ENCODE measurements around the gene SLC38A3. TPM values are rescaled to one million over a fixed set of nuclear protein-coding genes. Genes with fewer than 3 reads are reported as not detected.
A peak's percentile ranks its signal among the peaks of the same experiment; 100 is the strongest.
"Not testable (repeated sequence)": the region's sequence is repeated elsewhere in the genome, so short reads cannot be mapped to it uniquely, and the experiment has no call there.

The SLC38A3 gene
- total RNA-seq, 4 donors from 2014 or later, result 1.3 TPM; not detected in 3

GRCh38 chr3:50226888-50227389 is 21.9 kb downstream of the SLC38A3 start:
- TF ChIP-seq POLR2A (IDR thresholded peaks at IDR 0.05) (no peak), CTCF (IDR thresholded peaks at IDR 0.05) (no peak)
- H3K27me3 ChIP-seq, result no peaks in the 10 kb centered on the region
- H3K9me3 ChIP-seq, result no peaks in the 10 kb centered on the region
- peaks cover 0 to 20% (median 0%) of the 10 kb centered on the region in 4 donors for H3K4me1 ChIP-seq
- peak overlapping the region; percentile 10 to 87 (median 72) for H3K27ac ChIP-seq
- peak overlapping the region; percentile 47 to 78 (median 64) for H3K4me3 ChIP-seq
- no peaks in the 10 kb centered on the region for H3K36me3 ChIP-seq
- peak in 2 of 3 donors; percentile 43 to 74 for DNase-seq

- Histone ChIP-seq H3K9me3 (no peaks in the 10 kb centered on the region), H3K27me3 (no peaks in the 10 kb centered on the region), H3K27ac (peak overlapping the region; percentile 72 to 87 (median 72)), H3K4me3 (peak overlapping the region; percentile 47 to 78 (median 64)), H3K4me1 (peaks cover 0 to 20% (median 0%) of the 10 kb centered on the region in 4 donors), H3K36me3 (no peaks in the 10 kb centered on the region)
- TF ChIP-seq CTCF (IDR thresholded peaks at IDR 0.05) (peak; percentile 77 to 98 (median 97)), POLR2A (IDR thresholded peaks at IDR 0.05) (peak; percentile 40 to 57)
- DNase-seq, result peak; percentile 93 to 97 (median 95)
These were observed 22.5 kb downstream of the SLC38A3 start for GRCh38 chr3:50227390-50228183.

- not testable (repeated sequence) for H3K9me3 ChIP-seq, DNase-seq, H3K36me3 ChIP-seq, H3K27me3 ChIP-seq
- H3K4me3 ChIP-seq, result peak overlapping the region in 3 of 4 donors; percentile 61 to 78 (median 68)
- H3K27ac ChIP-seq, result peak overlapping the region; percentile 72 to 87 (median 72)
- peaks cover 0 to 20% (median 0%) of the 10 kb centered on the region in 4 donors for H3K4me1 ChIP-seq
These were observed 23.2 kb downstream of the SLC38A3 start for GRCh38 chr3:50228184-50228763.

- Histone ChIP-seq H3K36me3 (no peaks in the 10 kb centered on the region), H3K4me3 (no peak overlapping the region), H3K27me3 (no peaks in the 10 kb centered on the region), H3K9me3 (no peaks in the 10 kb centered on the region), H3K27ac (peak overlapping the region in 1 of 4 donors; percentile 49), H3K4me1 (peaks cover 0 to 20% (median 0%) of the 10 kb centered on the region in 4 donors)
- TF ChIP-seq CTCF (IDR thresholded peaks at IDR 0.05) (no peak), POLR2A (IDR thresholded peaks at IDR 0.05) (no peak)
- DNase-seq, result no peak
These were observed 24.4 kb downstream of the SLC38A3 start for GRCh38 chr3:50229490-50229889.

GRCh38 chr3:50230104-50230793 is 25.2 kb downstream of the SLC38A3 start:
- TF ChIP-seq POLR2A (IDR thresholded peaks at IDR 0.05) (no peak), CTCF (IDR thresholded peaks at IDR 0.05) (no peak)
- peak overlapping the region in 2 of 4 donors; percentile 19 to 49 for H3K27ac ChIP-seq
- no peaks in the 10 kb centered on the region for H3K9me3 ChIP-seq

More at GRCh38 chr3:50230104-50230793, 25.2 kb downstream of the SLC38A3 start:
- H3K4me3 ChIP-seq, result no peak overlapping the region
- H3K36me3 ChIP-seq, result no peaks in the 10 kb centered on the region
- no peak for DNase-seq
- peaks cover 0 to 25% (median 3%) of the 10 kb centered on the region in 4 donors for H3K4me1 ChIP-seq
- no peaks in the 10 kb centered on the region for H3K27me3 ChIP-seq

All from Peyer's patch (tissue), 4 donors.